ENCODE data around the gene PYCR2. TPM values are rescaled to one million over a fixed set of nuclear protein-coding genes. Genes with fewer than 3 reads are reported as not detected.
A peak's percentile ranks its signal among the peaks of the same experiment; 100 is the strongest.
"Not testable (repeated sequence)": the region's sequence is repeated elsewhere in the genome, so short reads cannot be mapped to it uniquely, and the experiment has no call there.

PYCR2 gene
- total and polyA plus RNA-seq, 2 donors = 19.5 to 100 TPM

GRCh38 chr1:225888289-225888897, 35.7 kb downstream of the PYCR2 start:
- no peaks in the 10 kb centered on the region for H3K36me3 ChIP-seq (ENCODE audit: insufficient read depth)
- H3K4me3 ChIP-seq (ENCODE audit: low read depth, low read length) = no peak overlapping the region
- WGBS = 84% methylated on average over 18 of the region's 18 CpGs
- DNase-seq (ENCODE audit: extremely low spot score) = no peak
- H3K27ac ChIP-seq (ENCODE audit: low read depth) = no peak overlapping the region
- no peaks in the 10 kb centered on the region for H3K4me1 ChIP-seq (ENCODE audit: insufficient read depth)

GRCh38 chr1:225887554-225888288, 36.3 kb downstream of the PYCR2 start:
- not testable (repeated sequence) for H3K4me1 ChIP-seq (ENCODE audit: insufficient read depth); DNase-seq (ENCODE audit: extremely low spot score); H3K27ac ChIP-seq (ENCODE audit: low read depth); H3K36me3 ChIP-seq (ENCODE audit: insufficient read depth); H3K4me3 ChIP-seq (ENCODE audit: low read depth, low read length)
- 32% methylated on average over 43 of the region's 56 CpGs for WGBS

- Histone ChIP-seq H3K27ac (ENCODE audit: low read depth) (no peak overlapping the region), H3K4me1 (ENCODE audit: insufficient read depth) (no peaks in the 10 kb centered on the region), H3K4me3 (ENCODE audit: low read depth, low read length) (no peak overlapping the region), H3K36me3 (ENCODE audit: insufficient read depth) (no peaks in the 10 kb centered on the region)
- 93% methylated on average over 7 of the region's 7 CpGs for WGBS
- DNase-seq (ENCODE audit: extremely low spot score) = no peak
Observed at GRCh38 chr1:225887030-225887314, 37.1 kb downstream of the PYCR2 start.

- WGBS = 89% methylated on average over 19 of the region's 19 CpGs
- Histone ChIP-seq H3K4me1 (ENCODE audit: insufficient read depth) (no peaks in the 10 kb centered on the region), H3K27ac (ENCODE audit: low read depth) (no peak overlapping the region), H3K4me3 (ENCODE audit: low read depth, low read length) (no peak overlapping the region), H3K36me3 (ENCODE audit: insufficient read depth) (no peaks in the 10 kb centered on the region)
- no peak for DNase-seq (ENCODE audit: extremely low spot score)
Observed at GRCh38 chr1:225886159-225887029, 37.7 kb downstream of the PYCR2 start.

- 95% methylated on average over 6 of the region's 6 CpGs for WGBS
- no peak overlapping the region for H3K4me3 ChIP-seq (ENCODE audit: low read depth, low read length)
- no peaks in the 10 kb centered on the region for H3K36me3 ChIP-seq (ENCODE audit: insufficient read depth)
- DNase-seq (ENCODE audit: extremely low spot score) = no peak
- no peak overlapping the region for H3K27ac ChIP-seq (ENCODE audit: low read depth)
- no peaks in the 10 kb centered on the region for H3K4me1 ChIP-seq (ENCODE audit: insufficient read depth)
Observed at GRCh38 chr1:225885336-225885735, 38.7 kb downstream of the PYCR2 start.

- Histone ChIP-seq H3K4me1 (ENCODE audit: insufficient read depth) (no peaks in the 10 kb centered on the region), H3K36me3 (ENCODE audit: insufficient read depth) (no peaks in the 10 kb centered on the region), H3K4me3 (ENCODE audit: low read depth, low read length) (no peak overlapping the region), H3K27ac (ENCODE audit: low read depth) (no peak overlapping the region)
- no peak for DNase-seq (ENCODE audit: extremely low spot score)
- 89% methylated on average over 10 of the region's 11 CpGs for WGBS
Observed at GRCh38 chr1:225883616-225884265, 40.3 kb downstream of the PYCR2 start.

- WGBS = 7% methylated on average over 63 of the region's 63 CpGs
- no peak for DNase-seq (ENCODE audit: extremely low spot score)
Observed at GRCh38 chr1:225882694-225883615, 41.1 kb downstream of the PYCR2 start.

GRCh38 chr1:225881959-225882693, 41.9 kb downstream of the PYCR2 start, which contains the start of gene TMEM63A:
Gene TMEM63A, minus strand, starts transcription at chr1:225882380. Its CDS starts 4,800 bp downstream, at chr1:225877580.
- under 1% methylated on average over 64 of the region's 64 CpGs for WGBS

More at GRCh38 chr1:225882694-225883615, 41.1 kb downstream of the PYCR2 start:
- Histone ChIP-seq H3K4me3 (ENCODE audit: low read depth, low read length) (peak overlapping the region; percentile 92), H3K27ac (ENCODE audit: low read depth) (peak overlapping the region; percentile 77), H3K4me1 (ENCODE audit: insufficient read depth) (no peaks in the 10 kb centered on the region), H3K36me3 (ENCODE audit: insufficient read depth) (no peaks in the 10 kb centered on the region)

GRCh38 chr1:225881081-225881958, 42.7 kb downstream of the PYCR2 start:
- no peaks in the 10 kb centered on the region for H3K36me3 ChIP-seq (ENCODE audit: insufficient read depth)
- no peaks in the 10 kb centered on the region for H3K4me1 ChIP-seq (ENCODE audit: insufficient read depth)
- 14% methylated on average over 25 of the region's 25 CpGs for WGBS
- DNase-seq (ENCODE audit: extremely low spot score) = no peak
- H3K27ac ChIP-seq (ENCODE audit: low read depth) = peak overlapping the region; percentile 83
- peak overlapping the region; percentile 92 for H3K4me3 ChIP-seq (ENCODE audit: low read depth, low read length)

More at GRCh38 chr1:225881959-225882693, 41.9 kb downstream of the PYCR2 start, which contains the start of gene TMEM63A:
- Histone ChIP-seq H3K4me1 (ENCODE audit: insufficient read depth) (no peaks in the 10 kb centered on the region), H3K4me3 (ENCODE audit: low read depth, low read length) (peak within 1 kb of the TSS; percentile 92), H3K27ac (ENCODE audit: low read depth) (peak within 1 kb of the TSS; percentile 83), H3K36me3 (ENCODE audit: insufficient read depth) (no peaks in the 10 kb centered on the region)
- DNase-seq (ENCODE audit: extremely low spot score) = peak; percentile 70

- no peaks in the 10 kb centered on the region for H3K36me3 ChIP-seq (ENCODE audit: insufficient read depth)
- no peak for DNase-seq (ENCODE audit: extremely low spot score)
- no peaks in the 10 kb centered on the region for H3K4me1 ChIP-seq (ENCODE audit: insufficient read depth)
- WGBS = 73% methylated on average over 5 of the region's 5 CpGs
- no peak overlapping the region for H3K27ac ChIP-seq (ENCODE audit: low read depth)
- H3K4me3 ChIP-seq (ENCODE audit: low read depth, low read length) = no peak overlapping the region
Observed at GRCh38 chr1:225880636-225881035, 43.4 kb downstream of the PYCR2 start.

GRCh38 chr1:225880222-225880588, 43.8 kb downstream of the PYCR2 start:
- H3K4me3 ChIP-seq (ENCODE audit: low read depth, low read length) = no peak overlapping the region
- H3K36me3 ChIP-seq (ENCODE audit: insufficient read depth) = no peaks in the 10 kb centered on the region
- no peaks in the 10 kb centered on the region for H3K4me1 ChIP-seq (ENCODE audit: insufficient read depth)
- 81% methylated on average over 2 of the region's 2 CpGs for WGBS
- DNase-seq (ENCODE audit: extremely low spot score) = no peak
- H3K27ac ChIP-seq (ENCODE audit: low read depth) = no peak overlapping the region
